Measurements from ENCODE around the gene SRD5A1.
A peak's percentile ranks its signal among the peaks of the same experiment; 100 is the strongest.

Gene SRD5A1

DNA sequence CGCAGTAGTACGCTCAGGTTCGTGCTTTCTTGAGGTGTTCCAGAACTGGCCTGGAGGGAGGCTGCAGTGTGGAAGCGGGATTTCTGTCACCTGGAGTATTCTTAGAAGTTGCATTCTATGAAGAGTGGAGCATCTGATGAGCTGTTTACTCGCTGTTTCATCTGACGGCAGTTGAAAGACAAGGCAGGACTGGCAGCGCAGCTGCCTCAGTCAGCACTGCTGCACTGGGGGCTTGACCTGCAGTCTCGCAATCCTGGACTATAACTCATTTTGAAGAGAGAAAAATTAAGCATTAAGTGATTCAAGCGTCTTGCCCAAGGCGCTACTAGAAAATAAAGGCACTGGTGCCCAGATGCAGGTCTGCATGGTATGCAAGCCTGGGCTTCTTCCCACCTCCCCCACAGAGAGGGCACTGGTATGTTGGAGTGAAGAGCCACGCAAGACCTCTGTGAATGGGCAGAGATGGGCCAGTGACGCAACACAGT, 90.6 kb downstream of the SRD5A1 start:
- H3K14ac ChIP-seq (ENCODE audit: low read length), result no peak overlapping the region
- H3K27ac ChIP-seq (replicated peaks; ENCODE audit: low read length), result no peak overlapping the region
- no peak overlapping the region for H2BK120ac ChIP-seq (ENCODE audit: low read depth, low read length)
- no peaks in the 10 kb centered on the region for H3K9me3 ChIP-seq (replicated peaks in 1 of 2; ENCODE audit: control insufficient read depth in 2 of 2, insufficient read depth in 1 of 2, low read depth in 1 of 2, low read length in 2 of 2)
- H2BK5ac ChIP-seq (ENCODE audit: low read length), result no peak overlapping the region
- H4K8ac ChIP-seq (ENCODE audit: low read depth, low read length), result no peak overlapping the region
- peaks cover 13% of the 10 kb centered on the region for H3K79me1 ChIP-seq (ENCODE audit: low read depth, low read length)
- H3K9ac ChIP-seq (ENCODE audit: low read depth, low read length, poor library complexity), result peak overlapping the region; percentile 1
- DNase-seq (ENCODE audit: low spot score), result no peak
- no peak overlapping the region for H3K4me3 ChIP-seq (ENCODE audit: low read length in 2 of 2)
- no peak overlapping the region for H3K23ac ChIP-seq (ENCODE audit: low read depth, low read length, poor library complexity)
- H3K4me1 ChIP-seq (ENCODE audit: control insufficient read depth in 2 of 2, insufficient read depth in 1 of 2, low read depth in 1 of 2, low read length in 2 of 2), result peaks cover 12 to 14% of the 10 kb centered on the region in 2 donors
- H2BK15ac ChIP-seq (ENCODE audit: low read length), result no peak overlapping the region
- H3K18ac ChIP-seq (ENCODE audit: low read length), result no peak overlapping the region
- no peak overlapping the region for H2AFZ ChIP-seq (ENCODE audit: low read length)
- no peak overlapping the region for H4K91ac ChIP-seq (ENCODE audit: low read depth, low read length, poor library complexity)
- WGBS, 2 donors (ENCODE audit: extremely low coverage in 2 of 2, insufficient read length in 2 of 2, insufficient replicate concordance in 1 of 2), result no CpG with 5 or more reads among the region's 12 CpGs
- H3K4me2 ChIP-seq (ENCODE audit: insufficient read depth, low read length, poor library complexity, severe bottlenecking), result no peak overlapping the region
- no peak overlapping the region for H2AK5ac ChIP-seq (ENCODE audit: low read depth, low read length)
- H3K36me3 ChIP-seq (replicated peaks in 1 of 2; ENCODE audit: control insufficient read depth in 2 of 2, insufficient read depth in 2 of 2, low read length in 2 of 2), result peaks cover 4 to 46% of the 10 kb centered on the region in 2 donors
- H3K4ac ChIP-seq (ENCODE audit: low read length), result no peak overlapping the region
- H2BK12ac ChIP-seq (ENCODE audit: low read length), result no peak overlapping the region
- no peaks in the 10 kb centered on the region for H3K27me3 ChIP-seq (ENCODE audit: control insufficient read depth in 3 of 3, insufficient read depth in 3 of 3, low read depth in 1 of 3, low read length in 3 of 3)
